ENCODE measurements around the gene NR0B2. TPM values are rescaled to one million over a fixed set of nuclear protein-coding genes. Genes with fewer than 3 reads are reported as not detected.

Gene NR0B2
- total RNA-seq, 1 experiment from 2014 or later, result not detected

DNA sequence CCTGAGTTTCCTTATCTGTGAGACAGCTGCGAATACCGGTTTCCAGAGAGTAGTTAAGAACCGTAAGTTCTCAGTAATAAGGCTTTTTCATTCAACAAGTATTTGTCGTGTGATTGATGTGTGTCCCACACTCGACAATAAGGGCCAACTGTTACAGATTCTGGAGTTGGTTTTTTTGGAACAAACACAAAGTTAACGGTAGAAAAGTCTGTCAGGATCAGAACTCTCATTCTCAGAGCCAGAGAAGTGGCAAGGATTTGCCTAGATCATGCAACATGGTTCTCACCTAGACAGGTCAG, 8.6 kb upstream of the NR0B2 start:
- H3K9ac ChIP-seq (ENCODE audit: low read length), result peak overlapping the region; percentile 99
- TSS peak; percentile 59 for BruUV-seq (replicated peaks)

DNA sequence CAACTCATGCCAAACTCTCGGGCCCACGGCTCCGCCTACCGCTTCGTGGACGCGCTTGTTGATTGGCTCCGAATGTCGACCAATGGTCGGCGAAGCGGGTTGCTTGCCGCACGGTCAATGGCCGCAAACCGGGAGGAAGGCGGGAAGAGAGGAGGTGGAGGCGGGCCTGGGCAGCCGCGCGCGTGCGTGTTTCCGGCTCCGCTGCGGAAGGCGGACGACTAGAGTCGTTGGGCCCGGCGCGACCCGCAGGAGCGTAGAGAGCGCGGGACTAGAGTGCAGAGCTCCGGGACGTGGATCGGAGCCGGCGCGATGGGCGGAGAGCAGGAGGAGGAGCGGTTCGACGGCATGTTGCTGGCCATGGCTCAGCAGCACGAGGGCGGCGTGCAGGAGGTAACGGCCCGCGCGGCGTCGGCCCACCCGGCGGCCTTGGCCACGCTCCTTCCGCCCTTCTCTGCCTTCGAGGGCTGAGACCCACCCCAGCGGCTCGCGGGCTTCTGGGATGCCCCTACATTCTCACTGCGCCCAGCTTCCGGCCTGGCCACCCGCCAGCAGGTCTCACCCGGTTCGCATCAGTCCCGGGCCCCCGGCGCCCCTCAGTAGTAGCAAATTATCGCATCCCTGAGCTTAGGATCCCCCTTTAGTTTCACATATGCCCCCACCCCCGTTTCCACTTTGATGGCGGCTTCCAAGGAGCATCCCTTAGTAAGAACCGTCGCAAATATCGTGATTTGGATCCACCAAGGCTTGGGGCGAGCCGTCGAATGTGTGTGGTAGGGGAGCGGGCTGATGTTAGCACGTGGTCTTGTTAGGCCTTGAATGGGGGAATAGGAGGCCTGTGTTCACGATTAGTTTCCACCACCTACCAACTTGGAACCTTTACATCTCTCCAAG, 8.0 kb upstream of the NR0B2 start, which contains the start of gene NUDC:
TSS of gene NUDC (plus strand) at position 204 of the 891 bp plus-strand sequence. CDS start at position 310, 106 bp downstream.
- H3K4me3 ChIP-seq (replicated peaks in 1 of 2; ENCODE audit: low read depth in 1 of 2, low read length in 2 of 2), result peak within 1 kb of the TSS; percentile 94 to 96
- no peaks in the 10 kb centered on the region for H3K27me3 ChIP-seq (ENCODE audit: insufficient read depth, low read length)
- RAD21 ChIA-PET (ENCODE audit: low non-redundant PET in 1 of 2, low total read pairs in 2 of 2, uncharacterized antibody in 2 of 2, unreplicated experiment in 2 of 2), result no interaction called here
- no peaks in the 10 kb centered on the region for H3K9me2 ChIP-seq (ENCODE audit: insufficient read depth)
- peaks cover 52% of the 10 kb centered on the region for H3K79me2 ChIP-seq (ENCODE audit: insufficient read depth, low read length)
- CTCF ChIA-PET, result interaction anchor here (0.5 kb wide), 1 partner anchor 449 kb away, joined by 3 read pairs; the partner anchor contains the start of gene HMGN2
- no peaks in the 10 kb centered on the region for H3K9me3 ChIP-seq (ENCODE audit: control insufficient read depth in 1 of 2, insufficient read depth in 1 of 2, low read depth in 1 of 2, low read length in 2 of 2)
- DNase-seq (ENCODE audit: low read depth, low spot score) (peak; percentile 92), ATAC-seq (peak; percentile 97)
- peak within 1 kb of the TSS; percentile 92 for H3K27ac ChIP-seq (ENCODE audit: low read depth, low read length)
- H3K4me1 ChIP-seq (ENCODE audit: control insufficient read depth in 1 of 2, insufficient read depth in 2 of 2, low read length in 2 of 2), result peaks cover 9 to 26% of the 10 kb centered on the region in 2 experiments; a peak in 3 of 4 replicates
- intact Hi-C loops (cut with micrococcal nuclease), result no loop called here
- H2AFZ ChIP-seq (ENCODE audit: low read depth, low read length, poor library complexity, severe bottlenecking), result peak within 1 kb of the TSS; percentile 87
- peak within 1 kb of the TSS; percentile 98 for H3K4me2 ChIP-seq (ENCODE audit: low read length)
- peak within 1 kb of the TSS; percentile 99 for H3K9ac ChIP-seq (ENCODE audit: low read length)
- no TSS peak for BruUV-seq (replicated peaks)
- H3K36me3 ChIP-seq (ENCODE audit: control insufficient read depth in 1 of 2, insufficient read depth in 2 of 2, low read length in 2 of 2), result peaks cover 13 to 25% of the 10 kb centered on the region in 2 experiments
- POLR2A ChIA-PET, result interaction anchor here (0.9 to 1.1 kb wide), 2 partner anchors 57 to 72 kb away, joined by 3 read pairs; partner anchors contain the start of gene TRNP1
- H4K20me1 ChIP-seq (ENCODE audit: insufficient read depth), result peaks cover 6% of the 10 kb centered on the region; the same call in 1 of the 2 replicates
- TF ChIP-seq EGR1 (IDR thresholded peaks at IDR 0.05; ENCODE audit: low read depth), result no peak
- TF ChIP-seq CBX3 (IDR thresholded peaks at IDR 0.05; ENCODE audit: low read depth), result no peak
- no peak for TF ChIP-seq FOSL1 (IDR thresholded peaks at IDR 0.05; ENCODE audit: low read depth)
- TF ChIP-seq TCF7L2 (IDR thresholded peaks at IDR 0.05; ENCODE audit: borderline replicate concordance, extremely low read depth, insufficient read depth, insufficient read length), result no peak
- TF ChIP-seq POLR2AphosphoS5 (IDR thresholded peaks at IDR 0.05; ENCODE audit: low read depth, low read length), result peak; percentile 88
- no peak for TF ChIP-seq JUND (IDR thresholded peaks at IDR 0.05)
- TF ChIP-seq RAD21 (IDR thresholded peaks at IDR 0.05; ENCODE audit: low read depth), result no peak
- TF ChIP-seq, protein P1, sequence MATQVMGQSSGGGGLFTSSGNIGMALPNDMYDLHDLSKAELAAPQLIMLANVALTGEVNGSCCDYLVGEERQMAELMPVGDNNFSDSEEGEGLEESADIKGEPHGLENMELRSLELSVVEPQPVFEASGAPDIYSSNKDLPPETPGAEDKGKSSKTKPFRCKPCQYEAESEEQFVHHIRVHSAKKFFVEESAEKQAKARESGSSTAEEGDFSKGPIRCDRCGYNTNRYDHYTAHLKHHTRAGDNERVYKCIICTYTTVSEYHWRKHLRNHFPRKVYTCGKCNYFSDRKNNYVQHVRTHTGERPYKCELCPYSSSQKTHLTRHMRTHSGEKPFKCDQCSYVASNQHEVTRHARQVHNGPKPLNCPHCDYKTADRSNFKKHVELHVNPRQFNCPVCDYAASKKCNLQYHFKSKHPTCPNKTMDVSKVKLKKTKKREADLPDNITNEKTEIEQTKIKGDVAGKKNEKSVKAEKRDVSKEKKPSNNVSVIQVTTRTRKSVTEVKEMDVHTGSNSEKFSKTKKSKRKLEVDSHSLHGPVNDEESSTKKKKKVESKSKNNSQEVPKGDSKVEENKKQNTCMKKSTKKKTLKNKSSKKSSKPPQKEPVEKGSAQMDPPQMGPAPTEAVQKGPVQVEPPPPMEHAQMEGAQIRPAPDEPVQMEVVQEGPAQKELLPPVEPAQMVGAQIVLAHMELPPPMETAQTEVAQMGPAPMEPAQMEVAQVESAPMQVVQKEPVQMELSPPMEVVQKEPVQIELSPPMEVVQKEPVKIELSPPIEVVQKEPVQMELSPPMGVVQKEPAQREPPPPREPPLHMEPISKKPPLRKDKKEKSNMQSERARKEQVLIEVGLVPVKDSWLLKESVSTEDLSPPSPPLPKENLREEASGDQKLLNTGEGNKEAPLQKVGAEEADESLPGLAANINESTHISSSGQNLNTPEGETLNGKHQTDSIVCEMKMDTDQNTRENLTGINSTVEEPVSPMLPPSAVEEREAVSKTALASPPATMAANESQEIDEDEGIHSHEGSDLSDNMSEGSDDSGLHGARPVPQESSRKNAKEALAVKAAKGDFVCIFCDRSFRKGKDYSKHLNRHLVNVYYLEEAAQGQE (IDR thresholded peaks at IDR 0.05; ENCODE audit: low read depth), result no peak
- TF ChIP-seq SIN3A (IDR thresholded peaks at IDR 0.05; ENCODE audit: low read depth), result peak; percentile 86
- no peak for TF ChIP-seq CEBPB (IDR thresholded peaks at IDR 0.05; ENCODE audit: low read depth)
- no peak; the same call in 1 of the 2 replicates for TF ChIP-seq ELF1 (IDR thresholded peaks at IDR 0.05; ENCODE audit: borderline replicate concordance, low read depth)
- TF ChIP-seq, protein P2, sequence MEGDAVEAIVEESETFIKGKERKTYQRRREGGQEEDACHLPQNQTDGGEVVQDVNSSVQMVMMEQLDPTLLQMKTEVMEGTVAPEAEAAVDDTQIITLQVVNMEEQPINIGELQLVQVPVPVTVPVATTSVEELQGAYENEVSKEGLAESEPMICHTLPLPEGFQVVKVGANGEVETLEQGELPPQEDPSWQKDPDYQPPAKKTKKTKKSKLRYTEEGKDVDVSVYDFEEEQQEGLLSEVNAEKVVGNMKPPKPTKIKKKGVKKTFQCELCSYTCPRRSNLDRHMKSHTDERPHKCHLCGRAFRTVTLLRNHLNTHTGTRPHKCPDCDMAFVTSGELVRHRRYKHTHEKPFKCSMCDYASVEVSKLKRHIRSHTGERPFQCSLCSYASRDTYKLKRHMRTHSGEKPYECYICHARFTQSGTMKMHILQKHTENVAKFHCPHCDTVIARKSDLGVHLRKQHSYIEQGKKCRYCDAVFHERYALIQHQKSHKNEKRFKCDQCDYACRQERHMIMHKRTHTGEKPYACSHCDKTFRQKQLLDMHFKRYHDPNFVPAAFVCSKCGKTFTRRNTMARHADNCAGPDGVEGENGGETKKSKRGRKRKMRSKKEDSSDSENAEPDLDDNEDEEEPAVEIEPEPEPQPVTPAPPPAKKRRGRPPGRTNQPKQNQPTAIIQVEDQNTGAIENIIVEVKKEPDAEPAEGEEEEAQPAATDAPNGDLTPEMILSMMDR (IDR thresholded peaks at IDR 0.05 in 2 of 3, conservative IDR thresholded peaks at IDR 0.05 in 1 of 3; ENCODE audit: borderline replicate concordance in 1 of 3, insufficient read depth in 1 of 3, low read depth in 2 of 3, low read length in 2 of 3), result no peak

More for the DNA sequence above, 8.6 kb upstream of the NR0B2 start:
- CTCF ChIA-PET, result no interaction called here
- Histone ChIP-seq H3K36me3 (ENCODE audit: control insufficient read depth in 1 of 2, insufficient read depth in 2 of 2, low read length in 2 of 2) (peaks cover 13 to 29% of the 10 kb centered on the region in 2 experiments), H3K4me3 (replicated peaks in 1 of 2; ENCODE audit: low read depth in 1 of 2, low read length in 2 of 2) (peak overlapping the region; percentile 94 to 96), H4K20me1 (ENCODE audit: insufficient read depth) (peaks cover 6% of the 10 kb centered on the region; the same call in 1 of the 2 replicates), H3K9me2 (ENCODE audit: insufficient read depth) (no peaks in the 10 kb centered on the region), H3K27me3 (ENCODE audit: insufficient read depth, low read length) (no peaks in the 10 kb centered on the region), H3K9me3 (ENCODE audit: control insufficient read depth in 1 of 2, insufficient read depth in 1 of 2, low read depth in 1 of 2, low read length in 2 of 2) (no peaks in the 10 kb centered on the region), H3K4me1 (ENCODE audit: control insufficient read depth in 1 of 2, insufficient read depth in 2 of 2, low read length in 2 of 2) (peaks cover 9 to 26% of the 10 kb centered on the region in 2 experiments; a peak in 3 of 4 replicates), H3K79me2 (ENCODE audit: insufficient read depth, low read length) (peaks cover 58% of the 10 kb centered on the region), H3K27ac (ENCODE audit: low read depth, low read length) (peak overlapping the region; percentile 92), H2AFZ (ENCODE audit: low read depth, low read length, poor library complexity, severe bottlenecking) (no peak overlapping the region), H3K4me2 (ENCODE audit: low read length) (peak overlapping the region; percentile 98)
- ATAC-seq (no peak), DNase-seq (ENCODE audit: low read depth, low spot score) (no peak)
- POLR2A ChIA-PET, result no interaction called here
- RAD21 ChIA-PET (ENCODE audit: low non-redundant PET in 1 of 2, low total read pairs in 2 of 2, uncharacterized antibody in 2 of 2, unreplicated experiment in 2 of 2), result no interaction called here
- intact Hi-C loops (cut with micrococcal nuclease), result no loop called here
- TF ChIP-seq TCF7L2 (IDR thresholded peaks at IDR 0.05; ENCODE audit: borderline replicate concordance, extremely low read depth, insufficient read depth, insufficient read length), result no peak
- TF ChIP-seq SP1 (IDR thresholded peaks at IDR 0.05; ENCODE audit: low read depth), result no peak
- TF ChIP-seq POLR2A (IDR thresholded peaks at IDR 0.05; ENCODE audit: borderline replicate concordance, extremely low read depth, insufficient read depth, insufficient read length), result no peak
- TF ChIP-seq POLR2AphosphoS5 (IDR thresholded peaks at IDR 0.05; ENCODE audit: low read depth, low read length), result no peak
